MCF 10A (cell line): ENCODE measurements around the gene PLCD1. TPM values are rescaled to one million over a fixed set of nuclear protein-coding genes. Genes with fewer than 3 reads are reported as not detected.

Experiments
- BruUV-seq: library from RNA; stranded (reverse); fragments of 400-500 nt; replicated peaks from 2 replicates; lab custom pipeline; 2021; lab: Mats Ljungman, UMichigan
- CTCF ChIA-PET: fragments of 300-600 bp; sonication (Branson Sonifier 250); formaldehyde crosslinking; extraction: SDS; loops from one replicate; lab custom pipeline; 2021; ENCODE audit warnings: antibody characterized with exemption, inconsistent platforms; lab: Yijun Ruan, JAX
- POLR2A ChIA-PET: fragments of 300-600, 350-650 bp; sonication (Branson Sonifier 250); formaldehyde crosslinking; extraction: SDS; loops from one replicate; lab custom pipeline; 2020; ENCODE audit warnings: antibody characterized with exemption, inconsistent platforms; lab: Yijun Ruan, JAX
- DNase-seq: peaks from one replicate; pipeline ENCODE4 v3.0.0-alpha.2; 2018; ENCODE audit not compliant: unreplicated experiment
- H3K27ac Mint-ChIP-seq: one replicate; pipeline ENCODE4 v1.8.0; 2022; ENCODE audit warnings: mild to moderate bottlenecking, low read depth, mixed read lengths; ENCODE audit not compliant: unreplicated experiment
- H3K27me3 Mint-ChIP-seq: one replicate; pipeline ENCODE4 v1.8.0; 2022; ENCODE audit warnings: mixed read lengths; ENCODE audit not compliant: insufficient read depth, unreplicated experiment
- H3K36me3 Mint-ChIP-seq: one replicate; pipeline ENCODE4 v1.8.0; 2022; ENCODE audit warnings: mild to moderate bottlenecking, moderate library complexity, mixed read lengths; ENCODE audit not compliant: insufficient read depth, unreplicated experiment
- H3K4me1 Mint-ChIP-seq: one replicate; pipeline ENCODE4 v1.8.0; 2022; ENCODE audit warnings: mixed read lengths; ENCODE audit not compliant: insufficient read depth, unreplicated experiment
- H3K4me3 Mint-ChIP-seq: one replicate; pipeline ENCODE4 v1.8.0; 2022; ENCODE audit warnings: mild to moderate bottlenecking, moderate library complexity, mixed read lengths; ENCODE audit not compliant: unreplicated experiment
- H3K9me3 Mint-ChIP-seq: one replicate; pipeline ENCODE4 v1.8.0; 2022; ENCODE audit warnings: mixed read lengths; ENCODE audit not compliant: unreplicated experiment
- CTCF ChIP-seq: fragments of 200-600 bp; IDR thresholded peaks from one replicate; pipeline ENCODE4 v1.8.0; 2022; ENCODE audit warnings: antibody characterized with exemption, mild to moderate bottlenecking; ENCODE audit not compliant: unreplicated experiment
- intact Hi-C: fragments of 100-400 bp; cut with micrococcal nuclease; formaldehyde crosslinking; loops from 2 replicates; pipeline ENCODE4 v1.14.1; 2022
- total RNA-seq: library from RNA; stranded (reverse); gene quantifications from 2 replicates; pipeline ENCODE4 v1.2.3, GENCODE V29; 2022

The PLCD1 gene
- total RNA-seq, 1 experiment from 2014 or later = 1.8 TPM

GRCh38 chr3:38032328-38032865, 3.0 kb upstream of the PLCD1 start:
- no peak overlapping the region for H3K27ac Mint-ChIP-seq
- BruUV-seq = no TSS peak
- TF ChIP-seq CTCF = no peak
- no peaks in the 10 kb centered on the region for H3K36me3 Mint-ChIP-seq
- H3K9me3 Mint-ChIP-seq = no peaks in the 10 kb centered on the region
- ChIA-PET CTCF (interaction anchor here (1.1 to 2.3 kb wide), 2 partner anchors 26 to 29 kb away, joined by 3 to 10 read pairs; no protein-coding TSS in a partner anchor), POLR2A (interaction anchor here (1.0 to 2.7 kb wide), 3 partner anchors 86 to 178 kb away, joined by 3 to 12 read pairs (median 5); partner anchors contain the start of gene ACAA1)
- H3K4me3 Mint-ChIP-seq = no peak overlapping the region
- H3K4me1 Mint-ChIP-seq = peaks cover 19% of the 10 kb centered on the region
- no peaks in the 10 kb centered on the region for H3K27me3 Mint-ChIP-seq
- intact Hi-C loops = no loop called here
- no peak for DNase-seq

GRCh38 chr3:38031022-38031994, 1.9 kb upstream of the PLCD1 start:
- peak; percentile 93 for DNase-seq
- intact Hi-C loops = no loop called here
- ChIA-PET CTCF (interaction anchor here (0.6 to 2.3 kb wide), 7 partner anchors 13 to 661 kb away, joined by 3 to 10 read pairs (median 4); partner anchors contain the start of gene XYLB), POLR2A (interaction anchor here (0.7 to 2.7 kb wide), 6 partner anchors 11 to 177 kb away, joined by 3 to 12 read pairs (median 4); partner anchors contain the start of genes ACAA1 and OXSR1)
- H3K36me3 Mint-ChIP-seq = no peaks in the 10 kb centered on the region
- H3K27me3 Mint-ChIP-seq = no peaks in the 10 kb centered on the region
- TSS peak; percentile 47 for BruUV-seq
- peaks cover 19% of the 10 kb centered on the region for H3K4me1 Mint-ChIP-seq
- H3K27ac Mint-ChIP-seq = peak overlapping the region; percentile 78
- H3K9me3 Mint-ChIP-seq = no peaks in the 10 kb centered on the region
- peak overlapping the region; percentile 5 for H3K4me3 Mint-ChIP-seq
- no peak for TF ChIP-seq CTCF

GRCh38 chr3:38030126-38031021, 932 bp upstream of the PLCD1 start:
- no peaks in the 10 kb centered on the region for H3K36me3 Mint-ChIP-seq
- H3K9me3 Mint-ChIP-seq = no peaks in the 10 kb centered on the region
- no peaks in the 10 kb centered on the region for H3K27me3 Mint-ChIP-seq
- intact Hi-C loops = no loop called here
- no peak for TF ChIP-seq CTCF
- H3K27ac Mint-ChIP-seq = peak overlapping the region; percentile 78
- peaks cover 26% of the 10 kb centered on the region for H3K4me1 Mint-ChIP-seq
- H3K4me3 Mint-ChIP-seq = peak overlapping the region; percentile 5
- no TSS peak for BruUV-seq
- POLR2A ChIA-PET = interaction anchor here (1.4 to 2.7 kb wide), 2 partner anchors 107 to 135 kb away, joined by 4 to 12 read pairs; partner anchors contain the start of genes ACAA1 and OXSR1
- DNase-seq = no peak
- CTCF ChIA-PET = interaction anchor here (1.2 to 2.3 kb wide), 2 partner anchors 27 to 316 kb away, joined by 4 to 10 read pairs; partner anchors contain the start of gene XYLB
